Epithelial cell of esophagus (primary cell): Measurements from ENCODE around the gene PRSS1.

Source experiments
- DNase-seq: peaks from one replicate; pipeline ENCODE4 v3.0.0; 2010; ENCODE audit warnings: low read depth
- H3K4me3 ChIP-seq: 2 replicates; pipeline ENCODE4 v1.5.1; 2011; ENCODE audit warnings: mild to moderate bottlenecking, low read length, control low read depth
- TF ChIP-seq, protein P1 (sequence below): IDR thresholded peaks from 2 replicates; pipeline ENCODE4 v1.5.1; 2011; ENCODE audit warnings: low read depth, mild to moderate bottlenecking, low read length, control low read depth, inconsistent platforms; ENCODE audit not compliant: insufficient read depth; ENCODE audit errors: missing control alignments

PRSS1 gene

DNA sequence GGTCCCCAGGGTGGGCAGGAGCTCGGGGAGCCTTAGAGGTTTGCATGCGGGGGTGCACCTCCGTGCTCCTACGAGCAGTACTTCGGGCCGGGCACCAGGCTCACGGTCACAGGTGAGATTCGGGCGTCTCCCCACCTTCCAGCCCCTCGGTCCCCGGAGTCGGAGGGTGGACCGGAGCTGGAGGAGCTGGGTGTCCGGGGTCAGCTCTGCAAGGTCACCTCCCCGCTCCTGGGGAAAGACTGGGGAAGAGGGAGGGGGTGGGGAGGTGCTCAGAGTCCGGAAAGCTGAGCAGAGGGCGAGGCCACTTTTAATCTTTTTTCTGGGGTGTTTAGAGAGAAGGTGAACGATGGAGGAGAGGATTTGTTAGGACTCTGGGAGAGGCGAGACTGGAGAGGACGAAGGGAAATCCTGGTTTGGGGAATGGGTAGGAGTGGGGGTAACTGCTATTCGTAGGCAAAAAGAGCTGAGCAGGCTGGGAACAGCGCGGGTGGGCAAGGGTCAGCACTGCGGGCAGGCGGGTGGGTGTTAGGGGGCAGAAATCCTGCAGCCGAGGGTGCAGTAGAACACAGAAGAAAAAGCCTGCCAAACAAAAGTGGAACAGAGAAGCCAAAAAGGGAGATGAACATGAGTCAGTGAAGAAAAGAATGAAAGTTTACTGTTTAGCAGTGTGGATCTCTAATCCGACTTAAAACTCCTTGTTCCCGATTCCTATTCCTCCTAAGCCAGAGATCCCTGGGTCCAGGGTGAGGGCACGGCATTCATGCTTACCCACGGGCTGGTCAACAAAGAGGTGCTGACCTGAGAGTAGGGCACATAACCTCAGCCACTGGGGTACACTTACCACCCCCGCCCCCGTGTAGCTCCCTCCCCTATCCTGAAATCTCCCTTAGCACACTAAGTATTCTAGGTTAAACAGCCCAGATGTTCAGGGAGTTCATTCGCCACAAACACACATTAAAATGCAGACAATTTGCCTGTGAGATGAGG, 48.4 kb downstream of the PRSS1 start:
- TF ChIP-seq, protein P1, sequence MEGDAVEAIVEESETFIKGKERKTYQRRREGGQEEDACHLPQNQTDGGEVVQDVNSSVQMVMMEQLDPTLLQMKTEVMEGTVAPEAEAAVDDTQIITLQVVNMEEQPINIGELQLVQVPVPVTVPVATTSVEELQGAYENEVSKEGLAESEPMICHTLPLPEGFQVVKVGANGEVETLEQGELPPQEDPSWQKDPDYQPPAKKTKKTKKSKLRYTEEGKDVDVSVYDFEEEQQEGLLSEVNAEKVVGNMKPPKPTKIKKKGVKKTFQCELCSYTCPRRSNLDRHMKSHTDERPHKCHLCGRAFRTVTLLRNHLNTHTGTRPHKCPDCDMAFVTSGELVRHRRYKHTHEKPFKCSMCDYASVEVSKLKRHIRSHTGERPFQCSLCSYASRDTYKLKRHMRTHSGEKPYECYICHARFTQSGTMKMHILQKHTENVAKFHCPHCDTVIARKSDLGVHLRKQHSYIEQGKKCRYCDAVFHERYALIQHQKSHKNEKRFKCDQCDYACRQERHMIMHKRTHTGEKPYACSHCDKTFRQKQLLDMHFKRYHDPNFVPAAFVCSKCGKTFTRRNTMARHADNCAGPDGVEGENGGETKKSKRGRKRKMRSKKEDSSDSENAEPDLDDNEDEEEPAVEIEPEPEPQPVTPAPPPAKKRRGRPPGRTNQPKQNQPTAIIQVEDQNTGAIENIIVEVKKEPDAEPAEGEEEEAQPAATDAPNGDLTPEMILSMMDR = no peak
- H3K4me3 ChIP-seq = no peak overlapping the region
- no peak for DNase-seq

DNA sequence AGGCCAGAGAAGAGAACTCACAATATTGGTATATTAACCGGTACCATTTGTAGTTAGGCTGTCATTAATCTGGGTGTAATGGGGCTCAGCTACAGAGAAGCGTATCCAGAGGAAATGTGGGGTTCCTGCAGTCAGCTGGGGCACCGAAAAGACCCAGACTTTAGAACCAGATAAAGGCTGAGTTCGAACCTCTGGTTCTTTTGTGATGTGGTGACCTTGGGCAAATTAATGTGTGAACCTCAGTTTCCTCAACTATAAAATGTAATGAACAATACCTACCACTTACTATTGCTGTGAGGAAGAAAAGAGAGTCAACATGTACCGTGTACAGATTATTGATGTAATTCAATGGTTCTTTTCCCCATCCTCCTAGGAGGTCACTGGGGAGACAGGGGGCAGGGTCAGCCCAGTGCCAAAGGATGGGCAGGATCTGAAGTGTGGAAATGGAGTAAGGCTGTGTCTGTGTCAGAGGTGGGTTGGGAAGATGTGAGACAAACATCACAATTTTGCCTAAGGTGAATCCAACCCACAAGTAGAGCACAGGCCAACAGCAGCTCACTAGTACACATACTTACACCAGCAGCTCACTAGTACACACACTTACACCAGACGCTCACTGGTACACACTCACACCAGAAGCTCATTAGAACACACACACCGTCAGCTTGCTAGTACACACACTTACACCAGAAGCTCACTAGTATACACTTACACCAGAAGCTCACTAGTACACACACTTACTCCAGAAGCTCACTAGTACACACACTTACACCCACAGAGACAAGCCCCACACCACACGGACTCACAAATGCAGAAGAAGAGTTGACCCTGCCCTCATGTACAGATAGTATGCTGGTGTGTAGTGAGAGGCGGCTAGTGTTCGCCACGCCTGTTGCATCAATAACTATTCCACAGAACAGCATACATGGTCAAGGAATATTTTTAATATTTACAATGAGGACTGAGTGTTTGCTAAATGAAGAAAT, 49.5 kb downstream of the PRSS1 start:
- no peak overlapping the region for H3K4me3 ChIP-seq
- TF ChIP-seq, protein P1 = no peak
- DNase-seq = no peak

DNA sequence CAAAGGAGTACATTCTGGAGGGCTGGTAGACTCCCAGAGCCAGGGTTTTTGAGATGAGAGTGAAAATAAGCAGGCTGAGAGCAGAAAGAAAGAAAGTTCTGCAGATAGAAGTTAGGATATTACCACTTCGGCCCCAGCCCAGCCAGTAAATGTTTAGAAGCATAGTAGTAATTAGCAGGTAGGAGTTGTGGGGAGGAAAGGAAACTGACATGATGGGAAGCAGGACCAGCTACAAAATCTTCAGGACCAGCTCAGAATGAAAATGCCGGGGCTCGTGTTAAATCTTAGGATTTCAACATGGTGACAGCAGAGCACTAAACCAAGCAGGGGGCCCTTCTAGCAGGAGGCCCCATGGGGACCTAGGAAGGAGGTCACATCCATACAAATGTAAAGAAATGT, 50.2 kb downstream of the PRSS1 start:
- H3K4me3 ChIP-seq = no peak overlapping the region

DNA sequence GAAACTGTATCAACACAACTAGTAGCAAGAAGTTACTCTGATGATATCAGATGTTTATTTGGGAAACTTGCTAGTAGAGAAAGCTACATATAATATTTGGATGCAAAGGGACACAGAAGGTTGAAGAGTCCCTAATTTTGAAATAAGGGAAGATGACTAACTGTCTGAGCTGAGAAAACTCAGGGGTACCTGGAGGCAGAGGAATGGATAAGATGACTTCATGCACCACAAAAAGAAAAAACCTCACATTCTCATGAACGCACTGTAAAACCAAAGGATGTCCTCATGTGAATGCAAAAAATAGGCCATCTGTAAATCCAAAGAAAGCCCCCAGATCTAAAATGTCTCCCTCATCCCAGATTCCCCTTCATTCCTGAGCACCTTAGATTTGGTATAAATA, 50.8 kb downstream of the PRSS1 start:
- TF ChIP-seq, protein P1 = no peak
- no peak overlapping the region for H3K4me3 ChIP-seq
- no peak for DNase-seq

More for the DNA sequence above, 50.2 kb downstream of the PRSS1 start:
- DNase-seq = no peak
- TF ChIP-seq, protein P1 = no peak

DNA sequence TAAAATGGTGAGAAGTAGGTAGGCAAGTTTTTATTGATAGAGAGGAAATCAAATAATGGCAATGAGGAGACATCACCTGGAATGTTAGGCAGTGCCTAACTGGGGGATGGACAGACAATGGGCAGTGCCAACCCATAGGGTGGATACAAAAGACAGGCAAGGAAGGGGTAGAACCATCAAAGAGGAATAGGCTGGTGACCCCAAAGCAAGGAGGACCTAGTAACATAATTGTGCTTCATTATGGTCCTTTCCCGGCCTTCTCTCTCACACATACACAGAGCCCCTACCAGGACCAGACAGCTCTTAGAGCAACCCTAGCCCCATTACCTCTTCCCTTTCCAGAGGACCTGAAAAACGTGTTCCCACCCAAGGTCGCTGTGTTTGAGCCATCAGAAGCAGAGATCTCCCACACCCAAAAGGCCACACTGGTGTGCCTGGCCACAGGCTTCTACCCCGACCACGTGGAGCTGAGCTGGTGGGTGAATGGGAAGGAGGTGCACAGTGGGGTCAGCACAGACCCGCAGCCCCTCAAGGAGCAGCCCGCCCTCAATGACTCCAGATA, 51.5 kb downstream of the PRSS1 start:
- no peak overlapping the region for H3K4me3 ChIP-seq
- DNase-seq = no peak
- TF ChIP-seq, protein P1 = no peak

DNA sequence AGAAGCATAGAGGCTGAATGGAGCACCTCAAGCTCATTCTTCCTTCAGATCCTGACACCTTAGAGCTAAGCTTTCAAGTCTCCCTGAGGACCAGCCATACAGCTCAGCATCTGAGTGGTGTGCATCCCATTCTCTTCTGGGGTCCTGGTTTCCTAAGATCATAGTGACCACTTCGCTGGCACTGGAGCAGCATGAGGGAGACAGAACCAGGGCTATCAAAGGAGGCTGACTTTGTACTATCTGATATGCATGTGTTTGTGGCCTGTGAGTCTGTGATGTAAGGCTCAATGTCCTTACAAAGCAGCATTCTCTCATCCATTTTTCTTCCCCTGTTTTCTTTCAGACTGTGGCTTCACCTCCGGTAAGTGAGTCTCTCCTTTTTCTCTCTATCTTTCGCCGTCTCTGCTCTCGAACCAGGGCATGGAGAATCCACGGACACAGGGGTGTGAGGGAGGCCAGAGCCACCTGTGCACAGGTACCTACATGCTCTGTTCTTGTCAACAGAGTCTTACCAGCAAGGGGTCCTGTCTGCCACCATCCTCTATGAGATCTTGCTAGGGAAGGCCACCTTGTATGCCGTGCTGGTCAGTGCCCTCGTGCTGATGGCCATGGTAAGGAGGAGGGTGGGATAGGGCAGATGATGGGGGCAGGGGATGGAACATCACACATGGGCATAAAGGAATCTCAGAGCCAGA, 52.5 kb downstream of the PRSS1 start:
- no peak for DNase-seq
- TF ChIP-seq, protein P1 = no peak
- H3K4me3 ChIP-seq = no peak overlapping the region
